Measurements from ENCODE around the gene AOAH. TPM values are rescaled to one million over a fixed set of nuclear protein-coding genes. Genes with fewer than 3 reads are reported as not detected.
A peak's percentile ranks its signal among the peaks of the same experiment; 100 is the strongest.

Gene AOAH
- total and polyA plus RNA-seq, 2 of the 13 experiments (the other 11 are each of a cell fraction or from before 2014, with no cell fraction given), result not detected

DNA sequence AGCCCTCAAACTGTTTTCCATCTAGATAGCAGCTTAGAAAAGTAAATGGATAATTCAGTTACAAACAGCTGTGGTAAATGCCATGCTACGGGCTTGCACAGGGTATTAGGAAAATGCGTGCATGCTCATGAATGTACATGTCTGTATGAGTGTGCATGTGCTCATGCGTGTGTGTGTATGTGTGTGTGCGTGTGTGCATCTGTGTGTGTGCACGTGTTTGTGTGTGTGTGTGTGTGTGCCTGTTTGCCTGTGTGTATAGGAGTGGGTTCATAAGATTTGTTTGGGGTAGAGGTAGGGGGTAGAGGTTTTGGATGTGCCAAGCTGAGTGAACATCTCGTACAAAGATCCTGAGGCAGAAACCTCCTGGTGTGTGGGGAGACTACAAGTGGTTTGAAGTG, 52.9 kb downstream of the AOAH start:
- ChIA-PET CTCF (ENCODE audit: low intra/inter-chr PET ratio, low total read pairs) (interaction anchor here (1.3 to 1.7 kb wide), 3 partner anchors 184 to 530 kb away, joined by 5 to 11 read pairs (median 6); no protein-coding TSS in a partner anchor), POLR2A (no interaction called here)
- BruUV-seq (replicated peaks), result no TSS peak
- WGBS (ENCODE audit: low lambda C conversion rate), result 37% methylated on average over 6 of the region's 6 CpGs
- no peaks in the 10 kb centered on the region for H3K27me3 ChIP-seq (ENCODE audit: control insufficient read depth in 1 of 2, insufficient read depth in 2 of 2, low read length in 2 of 2)
- intact Hi-C loops (cut with micrococcal nuclease; ENCODE audit: unreplicated experiment) (loop anchor here (1.0 to 2.0 kb wide), 3 partner anchors 184 to 527 kb away; no protein-coding TSS in a partner anchor), in situ Hi-C loops (cut with HindIII; ENCODE audit: extremely low pct_ligation_motif_present, low pct_unique_long_range_greater_than_20kb) (loop anchor here (5.0 to 25.0 kb wide), 2 partner anchors 184 to 516 kb away; no protein-coding TSS in a partner anchor)
- H3K79me2 ChIP-seq (ENCODE audit: insufficient read depth, low read length), result no peaks in the 10 kb centered on the region
- DNase-seq (ENCODE audit: low spot score), result no peak
- no peak overlapping the region for H3K27ac ChIP-seq (ENCODE audit: extremely low read length, insufficient read depth, low read length)
- H3K4me3 ChIP-seq (replicated peaks in 1 of 3; ENCODE audit: insufficient read depth in 1 of 3, low read depth in 2 of 3, low read length in 3 of 3), result no peak overlapping the region
- TF ChIP-seq, protein P1, sequence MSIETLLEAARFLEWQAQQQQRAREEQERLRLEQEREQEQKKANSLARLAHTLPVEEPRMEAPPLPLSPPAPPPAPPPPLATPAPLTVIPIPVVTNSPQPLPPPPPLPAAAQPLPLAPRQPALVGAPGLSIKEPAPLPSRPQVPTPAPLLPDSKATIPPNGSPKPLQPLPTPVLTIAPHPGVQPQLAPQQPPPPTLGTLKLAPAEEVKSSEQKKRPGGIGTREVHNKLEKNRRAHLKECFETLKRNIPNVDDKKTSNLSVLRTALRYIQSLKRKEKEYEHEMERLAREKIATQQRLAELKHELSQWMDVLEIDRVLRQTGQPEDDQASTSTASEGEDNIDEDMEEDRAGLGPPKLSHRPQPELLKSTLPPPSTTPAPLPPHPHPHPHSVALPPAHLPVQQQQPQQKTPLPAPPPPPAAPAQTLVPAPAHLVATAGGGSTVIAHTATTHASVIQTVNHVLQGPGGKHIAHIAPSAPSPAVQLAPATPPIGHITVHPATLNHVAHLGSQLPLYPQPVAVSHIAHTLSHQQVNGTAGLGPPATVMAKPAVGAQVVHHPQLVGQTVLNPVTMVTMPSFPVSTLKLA (IDR thresholded peaks at IDR 0.05), result peak; percentile 56
- no peak for TF ChIP-seq MTA3 (CRISPR knock-in tag; IDR thresholded peaks at IDR 0.05)
- H3K9me3 ChIP-seq (ENCODE audit: low read length), result no peaks in the 10 kb centered on the region
- no peak overlapping the region for H3K4me2 ChIP-seq (ENCODE audit: low read depth, low read length)
- H4K20me1 ChIP-seq (ENCODE audit: insufficient read depth, low read length), result no peaks in the 10 kb centered on the region
- H3K36me3 ChIP-seq (replicated peaks in 1 of 2; ENCODE audit: control insufficient read depth in 1 of 2, insufficient read depth in 2 of 2, low read length in 2 of 2), result no peaks in the 10 kb centered on the region
- no peak for FAIRE-seq
- H2AFZ ChIP-seq (ENCODE audit: low read length), result no peak overlapping the region
- H3K9ac ChIP-seq (ENCODE audit: insufficient read depth, low read depth, low read length), result no peak overlapping the region
- no peaks in the 10 kb centered on the region for H3K4me1 ChIP-seq (ENCODE audit: insufficient read depth, low read length)
- ATAC-seq, result no peak

DNA sequence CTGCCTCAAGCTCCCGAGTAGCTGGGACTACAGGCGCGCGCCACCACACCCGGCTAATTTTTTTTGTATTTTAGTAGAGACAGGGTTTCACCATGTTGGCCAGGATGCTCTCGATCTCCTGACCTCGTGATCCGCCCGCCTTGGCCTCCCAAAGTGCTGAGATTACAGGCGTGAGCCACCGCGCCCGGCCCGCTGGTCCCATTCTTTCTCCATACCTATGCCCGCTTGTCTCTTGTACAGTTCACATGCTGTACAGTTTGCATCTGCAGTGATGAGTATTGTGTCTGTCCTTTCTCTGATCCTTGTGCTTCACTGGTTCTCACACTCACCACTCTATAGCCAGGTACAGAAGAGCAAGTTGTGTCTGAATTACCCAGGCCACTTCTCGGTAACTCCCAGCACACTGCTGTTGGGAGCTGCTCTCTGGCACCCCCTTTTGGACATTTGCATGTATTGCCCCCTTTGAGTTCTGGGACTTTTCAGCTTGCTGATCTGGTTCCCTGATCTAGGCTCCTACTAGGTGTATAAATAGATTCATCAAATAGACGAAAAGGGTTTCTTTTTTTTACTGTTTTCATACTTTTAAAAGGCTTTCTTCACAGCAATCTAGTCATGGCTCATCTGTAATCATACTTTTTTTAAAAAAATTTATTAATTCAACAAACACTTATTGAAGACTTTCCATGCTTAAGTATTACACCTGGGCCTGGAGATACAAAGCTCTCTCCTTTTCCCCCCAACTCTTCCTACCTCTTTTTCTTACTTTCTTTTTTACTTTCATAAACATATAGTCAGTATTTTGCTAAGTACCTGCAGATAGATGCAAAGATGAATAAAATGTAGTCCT, 53.5 kb downstream of the AOAH start:
- peak; percentile 81 for FAIRE-seq
- POLR2A ChIA-PET, result no interaction called here
- TF ChIP-seq, protein P2, sequence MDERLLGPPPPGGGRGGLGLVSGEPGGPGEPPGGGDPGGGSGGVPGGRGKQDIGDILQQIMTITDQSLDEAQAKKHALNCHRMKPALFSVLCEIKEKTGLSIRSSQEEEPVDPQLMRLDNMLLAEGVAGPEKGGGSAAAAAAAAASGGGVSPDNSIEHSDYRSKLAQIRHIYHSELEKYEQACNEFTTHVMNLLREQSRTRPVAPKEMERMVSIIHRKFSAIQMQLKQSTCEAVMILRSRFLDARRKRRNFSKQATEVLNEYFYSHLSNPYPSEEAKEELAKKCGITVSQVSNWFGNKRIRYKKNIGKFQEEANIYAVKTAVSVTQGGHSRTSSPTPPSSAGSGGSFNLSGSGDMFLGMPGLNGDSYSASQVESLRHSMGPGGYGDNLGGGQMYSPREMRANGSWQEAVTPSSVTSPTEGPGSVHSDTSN (CRISPR knock-in tag; IDR thresholded peaks at IDR 0.05), result no peak
- TF ChIP-seq RAD21 (CRISPR knock-in tag; IDR thresholded peaks at IDR 0.05) (peak; percentile 42), CBX2 (IDR thresholded peaks at IDR 0.05; ENCODE audit: low read depth, low read length) (no peak), CBX2 (CRISPR knock-in tag; IDR thresholded peaks at IDR 0.05; ENCODE audit: low read depth) (no peak), CTCF (CRISPR knock-in tag; IDR thresholded peaks at IDR 0.05) (peak; percentile 85)
- TF ChIP-seq, protein P3, sequence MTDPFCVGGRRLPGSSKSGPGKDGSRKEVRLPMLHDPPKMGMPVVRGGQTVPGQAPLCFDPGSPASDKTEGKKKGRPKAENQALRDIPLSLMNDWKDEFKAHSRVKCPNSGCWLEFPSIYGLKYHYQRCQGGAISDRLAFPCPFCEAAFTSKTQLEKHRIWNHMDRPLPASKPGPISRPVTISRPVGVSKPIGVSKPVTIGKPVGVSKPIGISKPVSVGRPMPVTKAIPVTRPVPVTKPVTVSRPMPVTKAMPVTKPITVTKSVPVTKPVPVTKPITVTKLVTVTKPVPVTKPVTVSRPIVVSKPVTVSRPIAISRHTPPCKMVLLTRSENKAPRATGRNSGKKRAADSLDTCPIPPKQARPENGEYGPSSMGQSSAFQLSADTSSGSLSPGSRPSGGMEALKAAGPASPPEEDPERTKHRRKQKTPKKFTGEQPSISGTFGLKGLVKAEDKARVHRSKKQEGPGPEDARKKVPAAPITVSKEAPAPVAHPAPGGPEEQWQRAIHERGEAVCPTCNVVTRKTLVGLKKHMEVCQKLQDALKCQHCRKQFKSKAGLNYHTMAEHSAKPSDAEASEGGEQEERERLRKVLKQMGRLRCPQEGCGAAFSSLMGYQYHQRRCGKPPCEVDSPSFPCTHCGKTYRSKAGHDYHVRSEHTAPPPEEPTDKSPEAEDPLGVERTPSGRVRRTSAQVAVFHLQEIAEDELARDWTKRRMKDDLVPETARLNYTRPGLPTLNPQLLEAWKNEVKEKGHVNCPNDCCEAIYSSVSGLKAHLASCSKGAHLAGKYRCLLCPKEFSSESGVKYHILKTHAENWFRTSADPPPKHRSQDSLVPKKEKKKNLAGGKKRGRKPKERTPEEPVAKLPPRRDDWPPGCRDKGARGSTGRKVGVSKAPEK (CRISPR knock-in tag; IDR thresholded peaks at IDR 0.05; ENCODE audit: borderline replicate concordance), result no peak

More for the DNA sequence above, 53.5 kb downstream of the AOAH start:
- Histone ChIP-seq H3K4me2 (ENCODE audit: low read depth, low read length) (no peak overlapping the region), H3K4me3 (replicated peaks in 1 of 3; ENCODE audit: insufficient read depth in 1 of 3, low read depth in 2 of 3, low read length in 3 of 3) (no peak overlapping the region), H3K36me3 (replicated peaks in 1 of 2; ENCODE audit: control insufficient read depth in 1 of 2, insufficient read depth in 2 of 2, low read length in 2 of 2) (no peaks in the 10 kb centered on the region), H3K27me3 (ENCODE audit: control insufficient read depth in 1 of 2, insufficient read depth in 2 of 2, low read length in 2 of 2) (no peaks in the 10 kb centered on the region), H4K20me1 (ENCODE audit: insufficient read depth, low read length) (no peaks in the 10 kb centered on the region), H3K4me1 (ENCODE audit: insufficient read depth, low read length) (no peaks in the 10 kb centered on the region), H3K79me2 (ENCODE audit: insufficient read depth, low read length) (no peaks in the 10 kb centered on the region), H2AFZ (ENCODE audit: low read length) (no peak overlapping the region), H3K9ac (ENCODE audit: insufficient read depth, low read depth, low read length) (no peak overlapping the region), H3K27ac (ENCODE audit: extremely low read length, insufficient read depth, low read length) (no peak overlapping the region), H3K9me3 (ENCODE audit: low read length) (no peaks in the 10 kb centered on the region)
- WGBS (ENCODE audit: low lambda C conversion rate), result 63% methylated on average over 17 of the region's 17 CpGs
- in situ Hi-C loops (cut with HindIII; ENCODE audit: extremely low pct_ligation_motif_present, low pct_unique_long_range_greater_than_20kb), result loop anchor here (5.0 to 25.0 kb wide), 2 partner anchors 184 to 516 kb away; no protein-coding TSS in a partner anchor
- no TSS peak for BruUV-seq (replicated peaks)
- CTCF ChIA-PET (ENCODE audit: low intra/inter-chr PET ratio, low total read pairs), result interaction anchor here (1.3 to 1.7 kb wide), 3 partner anchors 183 to 531 kb away, joined by 5 to 11 read pairs (median 6); no protein-coding TSS in a partner anchor
- ATAC-seq (peak; percentile 88), DNase-seq (ENCODE audit: low spot score) (peak; percentile 42)
- intact Hi-C loops (cut with micrococcal nuclease; ENCODE audit: unreplicated experiment), result loop anchor here (1.0 to 2.0 kb wide), 3 partner anchors 184 to 528 kb away; no protein-coding TSS in a partner anchor

Measured in HepG2 (cell line).